ENCODE results near the gene WDFY3.

WDFY3 gene

GRCh38 chr4:84901173-84901572 lies 65.3 kb downstream of the WDFY3 start:
- DNase-seq: no peak

- DNase-seq: no peak
Measured at GRCh38 chr4:84899616-84900015, 66.9 kb downstream of the WDFY3 start.

GRCh38 chr4:84897516-84897915 lies 69.0 kb downstream of the WDFY3 start:
- DNase-seq: no peak

GRCh38 chr4:84895283-84895682 lies 71.2 kb downstream of the WDFY3 start:
- DNase-seq: no peak

- no peak for DNase-seq
Measured at GRCh38 chr4:84894621-84895020, 71.9 kb downstream of the WDFY3 start.

GRCh38 chr4:84892950-84893349 lies 73.5 kb downstream of the WDFY3 start:
- no peak for DNase-seq

- no peak for DNase-seq
Measured at GRCh38 chr4:84887824-84888223, 78.7 kb downstream of the WDFY3 start.

GRCh38 chr4:84879651-84880200 lies 86.8 kb downstream of the WDFY3 start:
- no peak for DNase-seq

GRCh38 chr4:84878546-84878945 lies 87.9 kb downstream of the WDFY3 start:
- DNase-seq: no peak

- DNase-seq: no peak
Measured at GRCh38 chr4:84878090-84878489, 88.4 kb downstream of the WDFY3 start.

GRCh38 chr4:84877051-84877833 lies 89.2 kb downstream of the WDFY3 start:
- DNase-seq: no peak

- no peak for DNase-seq
Measured at GRCh38 chr4:84875636-84876371, 90.7 kb downstream of the WDFY3 start.

- DNase-seq: no peak
Measured at GRCh38 chr4:84874619-84875018, 91.9 kb downstream of the WDFY3 start.

GRCh38 chr4:84870398-84871163 lies 95.9 kb downstream of the WDFY3 start:
- DNase-seq: no peak

- DNase-seq: no peak
Measured at GRCh38 chr4:84866295-84866694, 100.2 kb downstream of the WDFY3 start.

- no peak for DNase-seq
Measured at GRCh38 chr4:84865600-84865999, 100.9 kb downstream of the WDFY3 start.

GRCh38 chr4:84862064-84862463 lies 104.4 kb downstream of the WDFY3 start:
- DNase-seq: no peak

- no peak for DNase-seq
Measured at GRCh38 chr4:84857296-84857695, 109.2 kb downstream of the WDFY3 start.

GRCh38 chr4:84856468-84857049 lies 109.9 kb downstream of the WDFY3 start:
- no peak for DNase-seq

GRCh38 chr4:84855774-84856173 lies 110.7 kb downstream of the WDFY3 start:
- no peak for DNase-seq

GRCh38 chr4:84852081-84852480 lies 114.4 kb downstream of the WDFY3 start:
- DNase-seq: no peak

GRCh38 chr4:84849051-84849640 lies 117.3 kb downstream of the WDFY3 start:
- DNase-seq: no peak

- no peak for DNase-seq
Measured at GRCh38 chr4:84848432-84848831, 118.1 kb downstream of the WDFY3 start.
